Trophoblast cell (in vitro differentiated cells and primary cell): Measurements from ENCODE around the gene C2CD4D.

Experiments
- DNase-seq, 2 donors: peaks; one replicate each; pipeline ENCODE4 v3.0.0-alpha.2; 2016
- H2AFZ ChIP-seq: 2 replicates; pipeline ENCODE4 v1.6.1; 2013; ENCODE audit warnings: low read length, moderate library complexity, mild to moderate bottlenecking; ENCODE audit not compliant: insufficient read depth, poor library complexity
- H2AK5ac ChIP-seq: 2 replicates; pipeline ENCODE4 v1.6.1; 2013; ENCODE audit warnings: mild to moderate bottlenecking, low read length
- H2BK120ac ChIP-seq: 2 replicates; pipeline ENCODE4 v1.6.1; 2013; ENCODE audit warnings: low read length, mild to moderate bottlenecking, moderate library complexity; ENCODE audit not compliant: insufficient read depth, poor library complexity
- H2BK12ac ChIP-seq: 2 replicates; pipeline ENCODE4 v1.6.1; 2013; ENCODE audit warnings: mild to moderate bottlenecking, low read length, moderate library complexity
- H2BK5ac ChIP-seq: 2 replicates; pipeline ENCODE4 v1.6.1; 2013; ENCODE audit warnings: low read length, low read depth, moderate library complexity, mild to moderate bottlenecking; ENCODE audit not compliant: poor library complexity
- H3K14ac ChIP-seq: 2 replicates; pipeline ENCODE4 v1.6.1; 2013; ENCODE audit warnings: mild to moderate bottlenecking, low read length
- H3K18ac ChIP-seq: 2 replicates; pipeline ENCODE4 v1.6.1; 2013; ENCODE audit warnings: mild to moderate bottlenecking, low read length
- H3K23ac ChIP-seq: 2 replicates; pipeline ENCODE4 v1.6.1; 2013; ENCODE audit warnings: low read length
- H3K27ac ChIP-seq: 2 replicates; pipeline ENCODE4 v1.5.1; 2013; ENCODE audit warnings: low read depth, mild to moderate bottlenecking, inconsistent platforms, low read length, moderate library complexity
- H3K27me3 ChIP-seq: 2 replicates; pipeline ENCODE4 v1.6.1; 2013; ENCODE audit warnings: inconsistent platforms, mild to moderate bottlenecking, low read length, moderate library complexity; ENCODE audit not compliant: insufficient read depth
- H3K36me3 ChIP-seq, 2 experiments: 1 replicate in 1 of 2; 2 replicates in 1 of 2; pipeline ENCODE4 v1.6.1; 2013; ENCODE audit warnings: low read length in 2 of 2, mild to moderate bottlenecking in 2 of 2, moderate library complexity in 1 of 2; ENCODE audit not compliant: insufficient read depth in 2 of 2, control insufficient read depth in 1 of 2
- H3K4ac ChIP-seq: 2 replicates; pipeline ENCODE4 v1.6.1; 2013; ENCODE audit warnings: low read depth, mild to moderate bottlenecking, low read length, moderate library complexity
- H3K4me1 ChIP-seq, 2 experiments: 1 replicate in 1 of 2; 2 replicates in 1 of 2; pipeline ENCODE4 v1.6.1; 2013; ENCODE audit warnings: low read length in 2 of 2, mild to moderate bottlenecking in 2 of 2, moderate library complexity in 1 of 2; ENCODE audit not compliant: insufficient read depth in 2 of 2, control insufficient read depth in 1 of 2
- H3K4me2 ChIP-seq: 2 replicates; pipeline ENCODE4 v1.6.1; 2013; ENCODE audit warnings: inconsistent platforms, mild to moderate bottlenecking, low read length, moderate library complexity
- H3K4me3 ChIP-seq: 2 replicates; pipeline ENCODE4 v1.5.1; 2013; ENCODE audit warnings: mild to moderate bottlenecking, low read depth, low read length, inconsistent platforms
- H3K79me1 ChIP-seq: one replicate; pipeline ENCODE4 v1.6.1; 2013; ENCODE audit warnings: low read length
- H3K79me2 ChIP-seq: 2 replicates; pipeline ENCODE4 v1.6.1; 2013; ENCODE audit warnings: low read length, mild to moderate bottlenecking; ENCODE audit not compliant: control insufficient read depth, insufficient read depth, poor library complexity
- H3K9ac ChIP-seq: 2 replicates; pipeline ENCODE4 v1.6.1; 2013; ENCODE audit warnings: mild to moderate bottlenecking, low read length
- H3K9me3 ChIP-seq: 2 replicates; pipeline ENCODE4 v1.6.1; 2013; ENCODE audit warnings: low read depth, mild to moderate bottlenecking, control low read depth, inconsistent platforms, low read length; ENCODE audit not compliant: insufficient read depth
- H4K12ac ChIP-seq: 2 replicates; pipeline ENCODE4 v1.6.1; 2013; ENCODE audit warnings: low read depth, mild to moderate bottlenecking, low read length, moderate library complexity
- H4K8ac ChIP-seq: 2 replicates; pipeline ENCODE4 v1.6.1; 2013; ENCODE audit warnings: low read depth, mild to moderate bottlenecking, low read length, moderate library complexity
- H4K91ac ChIP-seq: one replicate; pipeline ENCODE4 v1.6.1; 2013; ENCODE audit warnings: low read depth, mild to moderate bottlenecking, low read length, moderate library complexity
- WGBS: extraction: QIAGEN DNeasy Blood & Tissue Kit; methylation state at CpG from one replicate; pipeline ENCODE4 v1.1.7; 2013; ENCODE audit warnings: missing lambda C conversion rate; ENCODE audit not compliant: insufficient read length, insufficient coverage; ENCODE audit errors: extremely low coverage; 5-methylcytosine and 5-hydroxymethylcytosine counted together

The C2CD4D gene

DNA sequence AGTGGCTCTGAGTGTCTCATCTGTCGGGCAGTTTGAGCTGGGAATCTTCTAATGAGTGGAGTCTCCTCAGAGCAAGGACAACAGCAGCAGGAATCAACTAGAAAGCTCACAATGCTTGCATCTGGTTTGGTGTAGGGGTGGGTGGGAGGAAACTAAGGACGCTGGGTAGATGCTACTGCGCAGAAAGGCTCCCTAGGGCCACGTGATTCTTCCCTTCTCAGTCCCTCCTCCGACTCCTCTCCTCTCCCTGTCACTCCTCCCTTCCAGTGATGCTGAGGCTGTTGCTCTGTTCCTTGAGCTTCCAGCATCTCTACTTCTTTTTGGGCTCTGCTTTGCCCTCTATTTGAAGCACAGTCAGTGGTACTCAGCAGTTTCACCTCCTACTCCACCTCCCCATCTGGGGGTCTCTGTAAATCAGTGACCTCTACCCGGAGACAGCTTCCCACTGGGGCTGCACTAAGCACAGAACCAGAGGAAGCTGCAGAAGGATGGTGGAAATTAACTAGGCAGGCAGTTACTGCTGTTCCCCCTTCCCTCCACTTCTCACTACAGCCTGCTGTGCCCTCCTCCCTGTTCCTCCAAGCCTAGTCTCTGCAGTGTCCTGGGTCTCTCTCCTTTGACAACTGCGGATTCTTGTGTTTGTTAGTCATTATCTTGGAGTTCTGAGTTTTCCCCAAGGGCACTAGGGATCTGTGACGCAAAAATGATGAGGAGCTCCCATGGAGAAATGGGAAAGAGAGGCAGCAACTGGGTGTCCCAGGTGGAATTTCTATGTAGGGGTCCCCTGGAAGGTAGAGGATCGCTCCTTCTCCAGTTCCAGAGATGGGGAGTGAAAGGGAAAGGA is 40.2 kb downstream of the C2CD4D start:
- Histone ChIP-seq H3K18ac (no peak overlapping the region), H3K27me3 (no peaks in the 10 kb centered on the region), H2BK12ac (no peak overlapping the region), H3K79me1 (no peaks in the 10 kb centered on the region), H2AK5ac (no peak overlapping the region), H4K8ac (no peak overlapping the region), H4K91ac (no peak overlapping the region), H3K9ac (no peak overlapping the region), H2BK120ac (no peak overlapping the region), H3K14ac (no peak overlapping the region), H2AFZ (no peak overlapping the region), H2BK5ac (no peak overlapping the region), H3K4me3 (no peak overlapping the region), H3K4me2 (no peak overlapping the region), H3K23ac (no peak overlapping the region), H3K27ac (no peak overlapping the region), H3K9me3 (no peaks in the 10 kb centered on the region), H3K4me1 (no peaks in the 10 kb centered on the region), H3K36me3 (no peaks in the 10 kb centered on the region), H4K12ac (no peak overlapping the region), H3K79me2 (no peaks in the 10 kb centered on the region), H3K4ac (no peak overlapping the region)
- DNase-seq, result peak in 1 of 2 donors; percentile 50
- no CpG with 5 or more reads among the region's 9 CpGs for WGBS

DNA sequence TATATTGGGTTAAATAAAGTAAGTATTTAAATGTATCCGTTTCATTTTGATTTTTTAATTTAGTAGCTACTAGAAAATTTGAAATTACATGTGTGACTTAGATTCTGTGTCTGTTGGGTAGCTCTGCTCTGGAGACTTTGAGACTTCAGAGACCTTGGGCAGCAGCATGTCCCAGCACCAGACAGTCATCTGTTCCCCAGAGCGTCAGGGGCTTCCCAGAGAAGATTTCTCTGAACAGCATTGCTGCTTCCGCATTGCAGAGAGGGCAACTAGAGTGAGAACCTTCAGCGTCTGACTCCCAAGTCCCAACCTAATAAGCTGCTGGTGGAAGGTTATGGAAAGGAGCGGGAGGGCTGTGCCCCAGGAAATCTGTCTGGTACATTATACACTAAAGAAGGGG is 41.0 kb downstream of the C2CD4D start:
- Histone ChIP-seq H2AK5ac (no peak overlapping the region), H3K79me2 (no peaks in the 10 kb centered on the region), H4K12ac (no peak overlapping the region), H4K91ac (no peak overlapping the region), H3K9ac (no peak overlapping the region), H3K14ac (no peak overlapping the region), H3K36me3 (no peaks in the 10 kb centered on the region), H3K4me1 (no peaks in the 10 kb centered on the region), H3K4me2 (no peak overlapping the region), H4K8ac (no peak overlapping the region), H3K4ac (no peak overlapping the region), H3K23ac (no peak overlapping the region), H3K4me3 (no peak overlapping the region), H3K18ac (no peak overlapping the region), H3K27me3 (no peaks in the 10 kb centered on the region), H2BK5ac (no peak overlapping the region), H2BK120ac (no peak overlapping the region), H2AFZ (no peak overlapping the region), H3K79me1 (no peaks in the 10 kb centered on the region), H3K9me3 (no peaks in the 10 kb centered on the region), H2BK12ac (no peak overlapping the region), H3K27ac (no peak overlapping the region)
- DNase-seq, result no peak
- 100% methylated on average over 1 of the region's 5 CpGs for WGBS

DNA sequence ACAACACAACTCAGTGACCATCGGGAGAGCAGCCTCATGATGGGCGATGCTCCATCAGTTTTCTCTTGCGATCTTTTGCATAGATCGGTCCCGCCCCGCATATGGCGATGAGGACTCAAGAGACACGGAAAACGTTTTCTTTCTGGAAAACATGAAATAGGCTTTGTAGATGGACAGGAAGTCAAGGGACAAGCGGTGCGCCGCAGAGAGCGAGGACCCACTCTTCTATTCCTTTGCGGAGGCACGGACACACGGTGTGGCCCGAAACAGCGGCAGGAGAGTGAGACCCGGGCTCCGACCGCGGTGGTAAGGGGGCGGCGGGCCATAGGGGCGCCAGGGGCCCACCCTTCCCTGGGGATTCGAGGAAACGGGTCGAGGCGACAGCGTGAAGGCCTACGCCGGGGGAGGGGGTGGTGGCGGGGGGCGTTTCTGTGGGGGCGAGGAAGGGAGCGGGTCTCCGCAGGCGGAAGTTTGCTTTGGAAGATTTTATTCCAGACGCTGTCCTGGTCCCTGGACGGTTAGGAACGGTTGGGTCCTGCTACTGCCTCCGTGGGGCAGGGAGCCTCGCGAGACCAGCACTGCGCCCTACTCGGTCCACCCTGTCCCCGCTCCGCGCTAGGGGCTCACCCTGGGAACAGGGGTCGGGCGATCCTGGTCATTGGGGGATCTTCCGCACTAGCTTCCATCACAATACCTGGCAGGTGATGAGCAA is 48.5 kb downstream of the C2CD4D start:
- WGBS, result no CpG with 5 or more reads among the region's 52 CpGs

DNA sequence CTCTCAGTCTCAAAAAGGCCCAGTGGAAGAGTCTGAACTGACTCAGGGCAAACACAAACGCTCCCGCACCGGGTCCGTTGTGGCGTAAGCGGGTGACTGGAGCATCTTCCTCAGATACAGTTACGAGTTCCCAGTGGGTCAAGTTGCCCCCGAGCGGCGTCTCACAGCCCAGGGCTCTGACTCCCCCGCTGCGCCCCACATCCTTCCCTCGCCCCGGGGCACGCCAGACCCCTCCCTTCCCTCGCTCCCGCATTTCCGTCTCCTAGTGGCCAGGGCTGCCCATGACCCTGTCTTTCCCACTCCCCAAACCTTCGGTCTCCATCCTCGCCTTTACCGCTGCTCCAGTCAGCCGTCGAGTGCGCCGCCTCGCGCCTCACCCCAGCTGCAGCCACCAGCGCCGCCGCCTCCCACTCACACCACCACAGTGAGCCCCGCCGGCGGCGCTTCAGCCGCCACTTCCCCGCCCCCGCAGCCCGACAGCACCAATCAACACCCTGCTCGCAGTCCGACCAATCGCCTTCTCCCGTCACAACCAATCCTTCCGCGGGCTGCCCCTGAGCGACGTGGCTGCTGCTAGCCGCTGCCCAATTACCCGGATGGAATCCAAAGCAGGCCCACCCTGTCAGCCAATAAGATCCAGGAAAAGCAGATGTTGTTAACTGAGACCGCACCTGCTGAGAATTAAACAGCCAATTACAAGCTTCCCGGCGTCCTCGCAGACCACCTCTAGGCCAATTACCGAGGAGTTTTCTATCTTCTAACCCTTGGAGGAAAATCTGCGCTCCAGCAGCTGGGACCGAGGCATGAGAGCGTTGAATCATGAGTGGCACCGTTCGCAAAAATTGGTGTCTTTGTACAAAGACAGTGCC is 49.3 kb downstream of the C2CD4D start, which contains the start of gene TDRKH:
Gene TDRKH, minus strand, starts transcription at position 430 of the 869 bp plus-strand sequence. CDS start 7,478 bp downstream, outside the sequence.
- no peak within 1 kb of the TSS for H2BK12ac ChIP-seq
- H4K91ac ChIP-seq, result peak within 1 kb of the TSS; percentile 33
- peak within 1 kb of the TSS; percentile 42 for H2BK5ac ChIP-seq
- DNase-seq, result peak; percentile 99
- no peak within 1 kb of the TSS for H2AK5ac ChIP-seq
- no CpG with 5 or more reads among the region's 58 CpGs for WGBS
- H3K14ac ChIP-seq, result peak within 1 kb of the TSS; percentile 75
- H3K9me3 ChIP-seq, result no peaks in the 10 kb centered on the region
- H3K4me2 ChIP-seq, result peak within 1 kb of the TSS; percentile 88
- no peaks in the 10 kb centered on the region for H3K36me3 ChIP-seq
- peak within 1 kb of the TSS; percentile 10 for H3K27ac ChIP-seq
- peak within 1 kb of the TSS; percentile 99 for H2AFZ ChIP-seq
- H3K27me3 ChIP-seq, result no peaks in the 10 kb centered on the region
- peak within 1 kb of the TSS; percentile 51 for H3K18ac ChIP-seq
- H4K8ac ChIP-seq, result peak within 1 kb of the TSS; percentile 90
- peak within 1 kb of the TSS; percentile 3 for H3K9ac ChIP-seq
- no peak within 1 kb of the TSS for H3K23ac ChIP-seq
- H3K79me1 ChIP-seq, result peaks cover 5% of the 10 kb centered on the region
- H2BK120ac ChIP-seq, result peak within 1 kb of the TSS; percentile 32
- H3K4me3 ChIP-seq, result peak within 1 kb of the TSS; percentile 76
- H4K12ac ChIP-seq, result peak within 1 kb of the TSS; percentile 67
- H3K4ac ChIP-seq, result peak within 1 kb of the TSS; percentile 59
- peaks cover 6% of the 10 kb centered on the region for H3K79me2 ChIP-seq
- peaks cover 2% of the 10 kb centered on the region in 2 experiments for H3K4me1 ChIP-seq

More for the DNA sequence above, 48.5 kb downstream of the C2CD4D start:
- no peak overlapping the region for H2AK5ac ChIP-seq
- peaks cover 5% of the 10 kb centered on the region for H3K79me1 ChIP-seq
- H4K91ac ChIP-seq, result no peak overlapping the region
- no peak overlapping the region for H3K23ac ChIP-seq
- peaks cover 2% of the 10 kb centered on the region in 2 experiments for H3K4me1 ChIP-seq
- no peak overlapping the region for H3K27ac ChIP-seq
- no peak overlapping the region for H2BK12ac ChIP-seq
- peak overlapping the region; percentile 88 for H3K4me2 ChIP-seq
- H4K8ac ChIP-seq, result peak overlapping the region; percentile 90
- peaks cover 6% of the 10 kb centered on the region for H3K79me2 ChIP-seq
- H3K9ac ChIP-seq, result peak overlapping the region; percentile 3
- peak overlapping the region; percentile 67 for H4K12ac ChIP-seq
- peak overlapping the region; percentile 38 for H2BK5ac ChIP-seq
- peak overlapping the region; percentile 99 for H2AFZ ChIP-seq
- H3K9me3 ChIP-seq, result no peaks in the 10 kb centered on the region
- peak overlapping the region; percentile 75 for H3K14ac ChIP-seq
- no peaks in the 10 kb centered on the region for H3K36me3 ChIP-seq
- peak overlapping the region; percentile 59 for H3K4ac ChIP-seq
- no peak overlapping the region for H2BK120ac ChIP-seq
- DNase-seq, result peak in 1 of 2 donors; percentile 26
- peak overlapping the region; percentile 76 for H3K4me3 ChIP-seq
- H3K27me3 ChIP-seq, result no peaks in the 10 kb centered on the region
- H3K18ac ChIP-seq, result no peak overlapping the region
